HCT116 (cell line): ENCODE measurements around the gene NHSL1. TPM values are rescaled to one million over a fixed set of nuclear protein-coding genes. Genes with fewer than 3 reads are reported as not detected.

Experiments used
- ATAC-seq: fragments of 200-7000 bp; cut with Tn5 transposase; 2 replicates; pipeline ENCODE4 v1.9.1; 2020; ENCODE audit warnings: mild to moderate bottlenecking, moderate library complexity
- BruUV-seq: library from RNA; stranded (reverse); fragments of 400-500 nt; replicated peaks from 2 replicates; lab custom pipeline; 2021; lab: Mats Ljungman, UMichigan
- CTCF ChIA-PET: fragments of 300-600 bp; sonication (Branson Sonifier 250); formaldehyde crosslinking; loops from one replicate; lab custom pipeline; 2021; ENCODE audit warnings: antibody characterized with exemption; lab: Charles Lee
- POLR2A ChIA-PET: fragments of 300-600, 350-600 bp; sonication (Branson Sonifier 250); formaldehyde crosslinking; loops from one replicate; lab custom pipeline; 2021; ENCODE audit warnings: antibody characterized with exemption; lab: Charles Lee
- RAD21 ChIA-PET, 2 experiments: fragments of 300-600 bp; sonication (Branson Sonifier 250); formaldehyde crosslinking; loops; one replicate each; lab custom pipeline; 2023; ENCODE audit warnings: low total read pairs in 2 of 2; ENCODE audit not compliant: uncharacterized antibody in 2 of 2, unreplicated experiment in 2 of 2, low non-redundant PET in 1 of 2; lab: Charles Lee
- DNase-seq: peaks from one replicate; pipeline ENCODE4 v3.0.0-alpha.2; 2010; ENCODE audit warnings: low read depth, low spot score
- H2AFZ ChIP-seq: fragments of 200-600 bp; shearing (Covaris generic), sonication (generic); 2 replicates; pipeline ENCODE4 v1.6.1; 2017; ENCODE audit warnings: low read depth, mixed run types, mixed read lengths, antibody characterized with exemption, low read length; ENCODE audit not compliant: poor library complexity, severe bottlenecking
- H3K27ac ChIP-seq: 2 replicates; pipeline ENCODE4 v1.5.1; 2012; ENCODE audit warnings: low read depth, low read length
- H3K27me3 ChIP-seq: fragments of 200-600 bp; sonication (generic); 2 replicates; pipeline ENCODE4 v1.6.1; 2016; ENCODE audit warnings: mixed run types, low read length, mixed read lengths; ENCODE audit not compliant: insufficient read depth
- H3K36me3 ChIP-seq, 2 experiments: fragments of 200-500 bp in 1 of 2; fragments of 200-600 bp in 1 of 2; sonication (Bioruptor generic) in 1 of 2; sonication (generic) in 1 of 2; 2 replicates each; pipeline versions ENCODE4 v1.5.1 to v1.6.1; 2014 to 2016; ENCODE audit warnings: low read length in 2 of 2, inconsistent platforms in 1 of 2, mixed read lengths in 1 of 2, mixed run types in 1 of 2; ENCODE audit not compliant: insufficient read depth in 2 of 2, control insufficient read depth in 1 of 2
- H3K4me1 ChIP-seq, 2 experiments: fragments of 200-600 bp in 1 of 2; sonication (generic) in 1 of 2; 2 replicates each; pipeline versions ENCODE4 v1.5.1 to v1.6.1; 2012 to 2017; ENCODE audit warnings: low read length in 2 of 2, inconsistent platforms in 1 of 2, mild to moderate bottlenecking in 1 of 2, mixed read lengths in 1 of 2, mixed run types in 1 of 2, moderate library complexity in 1 of 2; ENCODE audit not compliant: insufficient read depth in 2 of 2, control insufficient read depth in 1 of 2
- H3K4me2 ChIP-seq: fragments of 200-600 bp; sonication (generic); 2 replicates; pipeline ENCODE4 v1.6.1; 2017; ENCODE audit warnings: mixed run types, low read length, mixed read lengths
- H3K4me3 ChIP-seq, 2 experiments: fragments of 200-600 bp in 1 of 2; sonication (generic) in 1 of 2; replicated peaks in 1 of 2; 2 replicates each; pipeline ENCODE4 v1.5.1; 2011 to 2016; ENCODE audit warnings: low read length in 2 of 2, control low read depth in 1 of 2, low read depth in 1 of 2, mild to moderate bottlenecking in 1 of 2, mixed read lengths in 1 of 2, mixed run types in 1 of 2
- H3K79me2 ChIP-seq: fragments of 200-600 bp; sonication (generic); 2 replicates; pipeline ENCODE4 v1.6.1; 2017; ENCODE audit warnings: mild to moderate bottlenecking, mixed run types, low read length, moderate library complexity, mixed read lengths; ENCODE audit not compliant: insufficient read depth
- H3K9ac ChIP-seq: fragments of 200-600 bp; sonication (generic); 2 replicates; pipeline ENCODE4 v1.6.1; 2016; ENCODE audit warnings: low read length, mixed read lengths
- H3K9me2 ChIP-seq: fragments of 200-600 bp; sonication (generic), shearing (Covaris generic); 2 replicates; pipeline ENCODE4 v1.6.1; 2017; ENCODE audit warnings: mixed run types, mild to moderate bottlenecking, moderate library complexity; ENCODE audit not compliant: insufficient read depth
- H3K9me3 ChIP-seq, 2 experiments: fragments of 200-500 bp in 1 of 2; fragments of 200-600 bp in 1 of 2; sonication (Bioruptor generic) in 1 of 2; sonication (generic) in 1 of 2; 2 replicates each; pipeline ENCODE4 v1.6.1; 2014 to 2017; ENCODE audit warnings: low read length in 2 of 2, mixed read lengths in 2 of 2, inconsistent platforms in 1 of 2, low read depth in 1 of 2, mild to moderate bottlenecking in 1 of 2, mixed run types in 1 of 2, moderate library complexity in 1 of 2; ENCODE audit not compliant: control insufficient read depth in 1 of 2, insufficient read depth in 1 of 2
- H4K20me1 ChIP-seq: fragments of 200-600 bp; sonication (generic), shearing (Covaris generic); 2 replicates; pipeline ENCODE4 v1.6.1; 2017; ENCODE audit warnings: mixed run types, mild to moderate bottlenecking, moderate library complexity; ENCODE audit not compliant: insufficient read depth
- EZH2 ChIP-seq: fragments of 200-600 bp; sonication (generic); IDR thresholded peaks from 2 replicates; pipeline ENCODE4 v1.6.1; 2017; ENCODE audit warnings: antibody characterized with exemption, mixed run types
- EZH2phosphoT487 ChIP-seq: fragments of 200-600 bp; IDR thresholded peaks from 2 replicates; pipeline ENCODE4 v1.6.1; 2018; ENCODE audit warnings: antibody characterized with exemption, borderline replicate concordance
- POLR2A ChIP-seq: IDR thresholded peaks from 2 replicates; pipeline ENCODE4 v1.7.0; 2011; ENCODE audit warnings: borderline replicate concordance; ENCODE audit not compliant: insufficient read depth, insufficient read length; ENCODE audit errors: extremely low read depth
- POLR2AphosphoS5 ChIP-seq: IDR thresholded peaks from 2 replicates; pipeline ENCODE4 v1.6.1; 2011; ENCODE audit warnings: mild to moderate bottlenecking, low read depth, low read length, moderate library complexity
- RAD21 ChIP-seq: IDR thresholded peaks from 2 replicates; pipeline ENCODE4 v1.6.1; 2012; ENCODE audit warnings: low read depth, mild to moderate bottlenecking
- SIN3A ChIP-seq: IDR thresholded peaks from 2 replicates; pipeline ENCODE4 v1.6.1; 2012; ENCODE audit warnings: low read depth
- YY1 ChIP-seq: IDR thresholded peaks from 2 replicates; pipeline ENCODE4 v1.6.1; 2011; ENCODE audit warnings: low read length, low read depth, moderate library complexity, mild to moderate bottlenecking; ENCODE audit not compliant: insufficient replicate concordance; ENCODE audit errors: extremely low read depth
- ZNF274 ChIP-seq: fragments of 200-500 bp; sonication (Bioruptor generic); IDR thresholded peaks from 2 replicates; pipeline ENCODE4 v1.6.1; 2014; ENCODE audit warnings: mild to moderate bottlenecking, low read depth, low read length, inconsistent platforms
- intact Hi-C: fragments of 100-400 bp; cut with micrococcal nuclease; formaldehyde crosslinking; loops from 2 replicates; pipeline ENCODE4 v1.10.0; 2022
- total RNA-seq: library from RNA; stranded (reverse); gene quantifications from one replicate; pipeline ENCODE4 v1.2.1, GENCODE V29; 2021; ENCODE audit not compliant: unreplicated experiment
- TF ChIP-seq, protein P1 (sequence below): IDR thresholded peaks from 2 replicates; pipeline ENCODE4 v1.6.1; 2012; ENCODE audit warnings: low read depth
- TF ChIP-seq, protein P2 (sequence below): IDR thresholded peaks from 2 replicates; pipeline ENCODE4 v1.6.1; 2011; ENCODE audit warnings: mild to moderate bottlenecking, low read length, moderate library complexity; ENCODE audit not compliant: insufficient replicate concordance; ENCODE audit errors: extremely low read depth
- TF ChIP-seq, protein P3 (sequence below): IDR thresholded peaks from 2 replicates; pipeline ENCODE4 v1.6.1; 2012

The NHSL1 gene
- total RNA-seq, 1 experiment from 2014 or later, result 15.4 TPM

- ChIA-PET CTCF (interaction anchor here (3.0 kb wide), 1 partner anchor 78 kb away, joined by 14 read pairs; no protein-coding TSS in a partner anchor), RAD21 (no interaction called here), POLR2A (no interaction called here)
- H2AFZ ChIP-seq, result no peak overlapping the region
- TF ChIP-seq EZH2phosphoT487, result no peak
- ATAC-seq (no peak), DNase-seq (no peak)
- intact Hi-C loops, result no loop called here
- BruUV-seq, result no TSS peak
- no peaks in the 10 kb centered on the region for H3K9me3 ChIP-seq
- H3K4me1 ChIP-seq, result no peaks in the 10 kb centered on the region
- no peak overlapping the region for H3K4me2 ChIP-seq
- no peaks in the 10 kb centered on the region for H3K79me2 ChIP-seq
- no peak overlapping the region for H3K27ac ChIP-seq
- H3K9ac ChIP-seq, result no peak overlapping the region
- H3K27me3 ChIP-seq, result no peaks in the 10 kb centered on the region
- no peak overlapping the region for H3K4me3 ChIP-seq
- H3K36me3 ChIP-seq, result no peaks in the 10 kb centered on the region
- H3K9me2 ChIP-seq, result no peaks in the 10 kb centered on the region
- no peaks in the 10 kb centered on the region for H4K20me1 ChIP-seq
Measured at GRCh38 chr6:138431256-138432062, 67.8 kb downstream of the NHSL1 start.

- H3K4me3 ChIP-seq, result no peak overlapping the region
- TF ChIP-seq SIN3A, result no peak
- TF ChIP-seq, protein P1, sequence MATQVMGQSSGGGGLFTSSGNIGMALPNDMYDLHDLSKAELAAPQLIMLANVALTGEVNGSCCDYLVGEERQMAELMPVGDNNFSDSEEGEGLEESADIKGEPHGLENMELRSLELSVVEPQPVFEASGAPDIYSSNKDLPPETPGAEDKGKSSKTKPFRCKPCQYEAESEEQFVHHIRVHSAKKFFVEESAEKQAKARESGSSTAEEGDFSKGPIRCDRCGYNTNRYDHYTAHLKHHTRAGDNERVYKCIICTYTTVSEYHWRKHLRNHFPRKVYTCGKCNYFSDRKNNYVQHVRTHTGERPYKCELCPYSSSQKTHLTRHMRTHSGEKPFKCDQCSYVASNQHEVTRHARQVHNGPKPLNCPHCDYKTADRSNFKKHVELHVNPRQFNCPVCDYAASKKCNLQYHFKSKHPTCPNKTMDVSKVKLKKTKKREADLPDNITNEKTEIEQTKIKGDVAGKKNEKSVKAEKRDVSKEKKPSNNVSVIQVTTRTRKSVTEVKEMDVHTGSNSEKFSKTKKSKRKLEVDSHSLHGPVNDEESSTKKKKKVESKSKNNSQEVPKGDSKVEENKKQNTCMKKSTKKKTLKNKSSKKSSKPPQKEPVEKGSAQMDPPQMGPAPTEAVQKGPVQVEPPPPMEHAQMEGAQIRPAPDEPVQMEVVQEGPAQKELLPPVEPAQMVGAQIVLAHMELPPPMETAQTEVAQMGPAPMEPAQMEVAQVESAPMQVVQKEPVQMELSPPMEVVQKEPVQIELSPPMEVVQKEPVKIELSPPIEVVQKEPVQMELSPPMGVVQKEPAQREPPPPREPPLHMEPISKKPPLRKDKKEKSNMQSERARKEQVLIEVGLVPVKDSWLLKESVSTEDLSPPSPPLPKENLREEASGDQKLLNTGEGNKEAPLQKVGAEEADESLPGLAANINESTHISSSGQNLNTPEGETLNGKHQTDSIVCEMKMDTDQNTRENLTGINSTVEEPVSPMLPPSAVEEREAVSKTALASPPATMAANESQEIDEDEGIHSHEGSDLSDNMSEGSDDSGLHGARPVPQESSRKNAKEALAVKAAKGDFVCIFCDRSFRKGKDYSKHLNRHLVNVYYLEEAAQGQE, result no peak
- TF ChIP-seq EZH2, result no peak
- no peak for TF ChIP-seq ZNF274
- TF ChIP-seq POLR2A, result no peak
- TF ChIP-seq RAD21, result no peak
- TF ChIP-seq, protein P2, sequence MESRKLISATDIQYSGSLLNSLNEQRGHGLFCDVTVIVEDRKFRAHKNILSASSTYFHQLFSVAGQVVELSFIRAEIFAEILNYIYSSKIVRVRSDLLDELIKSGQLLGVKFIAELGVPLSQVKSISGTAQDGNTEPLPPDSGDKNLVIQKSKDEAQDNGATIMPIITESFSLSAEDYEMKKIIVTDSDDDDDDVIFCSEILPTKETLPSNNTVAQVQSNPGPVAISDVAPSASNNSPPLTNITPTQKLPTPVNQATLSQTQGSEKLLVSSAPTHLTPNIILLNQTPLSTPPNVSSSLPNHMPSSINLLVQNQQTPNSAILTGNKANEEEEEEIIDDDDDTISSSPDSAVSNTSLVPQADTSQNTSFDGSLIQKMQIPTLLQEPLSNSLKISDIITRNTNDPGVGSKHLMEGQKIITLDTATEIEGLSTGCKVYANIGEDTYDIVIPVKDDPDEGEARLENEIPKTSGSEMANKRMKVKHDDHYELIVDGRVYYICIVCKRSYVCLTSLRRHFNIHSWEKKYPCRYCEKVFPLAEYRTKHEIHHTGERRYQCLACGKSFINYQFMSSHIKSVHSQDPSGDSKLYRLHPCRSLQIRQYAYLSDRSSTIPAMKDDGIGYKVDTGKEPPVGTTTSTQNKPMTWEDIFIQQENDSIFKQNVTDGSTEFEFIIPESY, result no peak
- no peak for TF ChIP-seq YY1
- TF ChIP-seq POLR2AphosphoS5, result no peak
- TF ChIP-seq, protein P3, sequence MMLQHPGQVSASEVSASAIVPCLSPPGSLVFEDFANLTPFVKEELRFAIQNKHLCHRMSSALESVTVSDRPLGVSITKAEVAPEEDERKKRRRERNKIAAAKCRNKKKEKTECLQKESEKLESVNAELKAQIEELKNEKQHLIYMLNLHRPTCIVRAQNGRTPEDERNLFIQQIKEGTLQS, result no peak
- H3K27ac ChIP-seq, result no peak overlapping the region
- DNase-seq (no peak), ATAC-seq (no peak)
- ChIA-PET RAD21 (no interaction called here), POLR2A (no interaction called here), CTCF (interaction anchor here (0.8 to 3.0 kb wide), 2 partner anchors 25 to 79 kb away, joined by 3 to 14 read pairs; no protein-coding TSS in a partner anchor)
- intact Hi-C loops, result no loop called here
- no peak overlapping the region for H3K4me2 ChIP-seq
- no TSS peak for BruUV-seq
- H2AFZ ChIP-seq, result no peak overlapping the region
- no peaks in the 10 kb centered on the region for H3K9me2 ChIP-seq
- H4K20me1 ChIP-seq, result no peaks in the 10 kb centered on the region
- no peaks in the 10 kb centered on the region for H3K36me3 ChIP-seq
- no peaks in the 10 kb centered on the region for H3K79me2 ChIP-seq
- no peaks in the 10 kb centered on the region for H3K27me3 ChIP-seq
- H3K4me1 ChIP-seq, result no peaks in the 10 kb centered on the region
- H3K9ac ChIP-seq, result no peak overlapping the region
- H3K9me3 ChIP-seq, result no peaks in the 10 kb centered on the region
Measured at GRCh38 chr6:138430361-138431145, 68.7 kb downstream of the NHSL1 start.
